Measurements from ENCODE around the gene IFITM1. TPM values are rescaled to one million over a fixed set of nuclear protein-coding genes. Genes with fewer than 3 reads are reported as not detected.
"Not testable (repeated sequence)": the region's sequence is repeated elsewhere in the genome, so short reads cannot be mapped to it uniquely, and the experiment has no call there.

Gene IFITM1
- total and polyA plus RNA-seq, 8 donors = 7.0 to 224 (median 41.0) TPM

- Histone ChIP-seq H3K9me3 (no peaks in the 10 kb centered on the region), H3K4me3 (no peak overlapping the region), H3K27me3 (peaks cover 15 to 73% (median 43%) of the 10 kb centered on the region in 3 donors), H3K36me3 (no peaks in the 10 kb centered on the region), H3K27ac (no peak overlapping the region), H3K4me1 (peaks cover 13 to 45% (median 37%) of the 10 kb centered on the region in 4 donors)
- DNase-seq = no peak
- intact Hi-C loops (cut with DNase I; ENCODE audit: low total_unique reads) = no loop called here
- 80 to 86% (median 84%) methylated on average over 28 to 29 of the region's 29 CpGs for WGBS, 5 donors
- no peak for TF ChIP-seq POLR2AphosphoS5 (IDR thresholded peaks at IDR 0.05)
Observed at GRCh38 chr11:285021-285893, 28.6 kb upstream of the IFITM1 start.

GRCh38 chr11:285894-286220, 28.0 kb upstream of the IFITM1 start:
- peaks cover 7 to 45% (median 36%) of the 10 kb centered on the region in 4 donors for H3K4me1 ChIP-seq
- DNase-seq = no peak
- H3K27ac ChIP-seq = no peak overlapping the region

GRCh38 chr11:286977-287820, 26.6 kb upstream of the IFITM1 start:
- Histone ChIP-seq H3K36me3 (peaks cover 0 to 13% (median 5%) of the 10 kb centered on the region in 4 donors), H3K4me1 (peaks cover 4 to 31% (median 28%) of the 10 kb centered on the region in 4 donors), H3K27ac (peak overlapping the region in 2 of 5 donors; percentile 14 to 83), H3K4me3 (peak overlapping the region; percentile 63 to 87 (median 76)), H3K27me3 (peaks cover 0 to 53% (median 23%) of the 10 kb centered on the region in 3 donors)
- intact Hi-C loops (cut with DNase I; ENCODE audit: low total_unique reads); H3K9me3 ChIP-seq: not testable (repeated sequence)
- 73 to 86% (median 78%) methylated on average over 25 to 27 of the region's 27 CpGs for WGBS, 5 donors
- DNase-seq = peak in 1 of 2 donors; percentile 59

More at GRCh38 chr11:285894-286220, 28.0 kb upstream of the IFITM1 start:
- no peaks in the 10 kb centered on the region for H3K9me3 ChIP-seq
- H3K4me3 ChIP-seq = no peak overlapping the region
- no peak for TF ChIP-seq EP300 (IDR thresholded peaks at IDR 0.05)
- no peak for TF ChIP-seq POLR2AphosphoS5 (IDR thresholded peaks at IDR 0.05)
- TF ChIP-seq POLR2A (IDR thresholded peaks at IDR 0.05) = no peak
- no peak for TF ChIP-seq CTCF (IDR thresholded peaks at IDR 0.05)
- H3K27me3 ChIP-seq = peaks cover 11 to 67% (median 37%) of the 10 kb centered on the region in 3 donors
- 81 to 90% (median 87%) methylated on average over 6 to 8 of the region's 8 CpGs for WGBS, 5 donors
- intact Hi-C loops (cut with DNase I; ENCODE audit: low total_unique reads) = no loop called here
- peaks cover 0 to 2% (median 0%) of the 10 kb centered on the region in 4 donors for H3K36me3 ChIP-seq

- H3K27me3 ChIP-seq = peaks cover 0 to 46% (median 16%) of the 10 kb centered on the region in 3 donors
- WGBS, 5 donors = 23 to 40% (median 25%) methylated on average over 27 to 41 of the region's 41 CpGs
- H3K4me3 ChIP-seq = peak overlapping the region; percentile 63 to 87 (median 76)
- peaks cover 0 to 19% (median 11%) of the 10 kb centered on the region in 4 donors for H3K36me3 ChIP-seq
- H3K27ac ChIP-seq = peak overlapping the region; percentile 9 to 83 (median 80)
- peaks cover 4 to 31% (median 28%) of the 10 kb centered on the region in 4 donors for H3K4me1 ChIP-seq
- no peak for TF ChIP-seq EP300 (IDR thresholded peaks at IDR 0.05)
- no peak for TF ChIP-seq POLR2AphosphoS5 (IDR thresholded peaks at IDR 0.05)
- no peak for TF ChIP-seq CTCF (IDR thresholded peaks at IDR 0.05)
- no peak for TF ChIP-seq POLR2A (IDR thresholded peaks at IDR 0.05)
- H3K9me3 ChIP-seq = no peaks in the 10 kb centered on the region
- intact Hi-C loops (cut with DNase I; ENCODE audit: low total_unique reads) = no loop called here
- peak in 1 of 2 donors; percentile 41 for DNase-seq
Observed at GRCh38 chr11:287821-288477, 25.9 kb upstream of the IFITM1 start.

Measured in stomach (tissue), 9 donors.